Activated naive CD8-positive, alpha-beta T cell treated with anti-CD3 and anti-CD28 coated beads, Interleukin-2, amount 10 ng/mL, durations not matched to agents 7 days and 5 days (primary cell): ENCODE data around the gene CDH4. TPM values are rescaled to one million over a fixed set of nuclear protein-coding genes. Genes with fewer than 3 reads are reported as not detected.

Experiments used
- ATAC-seq: fragments of 150-1000 bp; cut with Tn5 transposase; one replicate; pipeline ENCODE4 v1.10.0; 2021; ENCODE audit warnings: low read depth, moderate library complexity
- POLR2A ChIA-PET: fragments of 350-600 bp; sonication (Branson Sonifier 250); formaldehyde crosslinking; loops from one replicate; lab custom pipeline; 2021; ENCODE audit warnings: antibody characterized with exemption; lab: Charles Lee
- DNase-seq: peaks from one replicate; pipeline ENCODE4 v3.0.0; 2021
- H3K27ac Mint-ChIP-seq: one replicate; pipeline ENCODE4 v1.8.0; 2022; ENCODE audit warnings: mild to moderate bottlenecking, mixed read lengths
- H3K27me3 Mint-ChIP-seq: one replicate; pipeline ENCODE4 v1.8.0; 2022; ENCODE audit warnings: mild to moderate bottlenecking, moderate library complexity, mixed read lengths
- H3K36me3 Mint-ChIP-seq: one replicate; pipeline ENCODE4 v1.8.0; 2021; ENCODE audit warnings: mild to moderate bottlenecking, mixed read lengths
- H3K4me1 Mint-ChIP-seq: one replicate; pipeline ENCODE4 v1.8.0; 2021; ENCODE audit warnings: mixed read lengths
- H3K4me3 Mint-ChIP-seq: one replicate; pipeline ENCODE4 v1.8.0; 2022; ENCODE audit warnings: mild to moderate bottlenecking, moderate library complexity, mixed read lengths
- H3K9me3 Mint-ChIP-seq: one replicate; pipeline ENCODE4 v1.8.0; 2021; ENCODE audit warnings: mixed read lengths
- total RNA-seq, 2 experiments: library from RNA; stranded (reverse); gene quantifications; one replicate each; pipeline ENCODE4 v1.2.3, GENCODE V29; 2021

The CDH4 gene
- under 1 TPM; 0.14 to 0.20 TPM for total RNA-seq

GRCh38 chr20:61251529-61252393 lies at the start of gene CDH4:
Gene CDH4 (plus strand): TSS chr20:61252261.
- Mint-ChIP-seq H3K4me3 (peak within 1 kb of the TSS; percentile 48), H3K4me1 (no peaks in the 10 kb centered on the region), H3K9me3 (no peaks in the 10 kb centered on the region), H3K27me3 (peaks cover 46% of the 10 kb centered on the region), H3K36me3 (no peaks in the 10 kb centered on the region), H3K27ac (no peak within 1 kb of the TSS)
- peak; percentile 38 for DNase-seq
- peak; percentile 42 for ATAC-seq
- POLR2A ChIA-PET = no interaction called here

DNA sequence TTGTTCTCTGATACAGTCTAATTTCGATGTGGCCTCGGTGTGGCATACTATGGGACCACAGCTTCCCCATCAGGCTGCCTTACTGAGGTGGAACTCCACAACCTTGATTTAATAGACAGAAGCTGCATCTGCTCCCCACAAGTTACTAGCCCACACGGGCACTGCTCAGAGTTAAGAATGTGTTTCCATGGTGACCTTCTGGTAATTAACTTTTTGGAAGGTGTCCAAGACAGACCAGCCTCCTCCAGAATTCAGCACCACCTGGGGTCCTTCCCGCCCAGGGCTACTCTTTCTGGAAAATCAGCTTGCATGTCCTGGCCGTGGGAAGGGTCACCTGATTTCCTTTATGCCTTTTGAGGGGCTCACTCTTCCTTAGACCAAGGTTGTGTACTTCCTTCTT lies 48.7 kb upstream of the CDH4 start:
- H3K4me1 Mint-ChIP-seq = no peaks in the 10 kb centered on the region
- no peak for DNase-seq
- no peaks in the 10 kb centered on the region for H3K36me3 Mint-ChIP-seq
- POLR2A ChIA-PET = no interaction called here
- peaks cover 3% of the 10 kb centered on the region for H3K27me3 Mint-ChIP-seq
- H3K27ac Mint-ChIP-seq = no peak overlapping the region
- ATAC-seq = no peak
- peaks cover 5% of the 10 kb centered on the region for H3K9me3 Mint-ChIP-seq
- H3K4me3 Mint-ChIP-seq = no peak overlapping the region

DNA sequence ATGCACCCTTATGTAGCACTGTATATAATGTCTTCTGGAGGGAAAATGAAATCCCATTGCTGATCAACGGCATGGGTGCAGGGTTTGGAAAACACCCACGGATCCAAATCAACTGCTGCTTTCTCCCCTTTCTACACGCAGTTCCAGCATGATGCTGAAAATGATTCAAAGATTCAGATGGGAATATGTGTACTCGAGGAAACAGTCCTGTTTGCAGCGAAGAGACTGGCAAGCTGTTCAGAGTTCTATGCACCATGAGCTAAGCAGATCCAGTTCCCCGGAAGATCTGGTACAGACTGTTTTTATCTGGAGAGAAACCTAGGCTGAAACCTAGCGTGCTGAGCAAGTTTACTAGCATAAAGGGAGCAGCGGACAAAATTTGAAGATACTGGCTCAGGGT lies 47.9 kb upstream of the CDH4 start:
- Mint-ChIP-seq H3K9me3 (peaks cover 1% of the 10 kb centered on the region), H3K36me3 (no peaks in the 10 kb centered on the region), H3K4me1 (no peaks in the 10 kb centered on the region)

GRCh38 chr20:61205769-61206168 lies 46.3 kb upstream of the CDH4 start:
- Mint-ChIP-seq H3K4me3 (no peak overlapping the region), H3K27me3 (no peaks in the 10 kb centered on the region), H3K27ac (no peak overlapping the region), H3K9me3 (peaks cover 1% of the 10 kb centered on the region), H3K4me1 (no peaks in the 10 kb centered on the region), H3K36me3 (no peaks in the 10 kb centered on the region)
- POLR2A ChIA-PET = no interaction called here
- DNase-seq (no peak), ATAC-seq (no peak)

More for the DNA sequence above, 47.9 kb upstream of the CDH4 start:
- H3K27me3 Mint-ChIP-seq = peaks cover under 1% of the 10 kb centered on the region
- POLR2A ChIA-PET = no interaction called here
- H3K4me3 Mint-ChIP-seq = no peak overlapping the region
- DNase-seq (no peak), ATAC-seq (no peak)
- no peak overlapping the region for H3K27ac Mint-ChIP-seq

DNA sequence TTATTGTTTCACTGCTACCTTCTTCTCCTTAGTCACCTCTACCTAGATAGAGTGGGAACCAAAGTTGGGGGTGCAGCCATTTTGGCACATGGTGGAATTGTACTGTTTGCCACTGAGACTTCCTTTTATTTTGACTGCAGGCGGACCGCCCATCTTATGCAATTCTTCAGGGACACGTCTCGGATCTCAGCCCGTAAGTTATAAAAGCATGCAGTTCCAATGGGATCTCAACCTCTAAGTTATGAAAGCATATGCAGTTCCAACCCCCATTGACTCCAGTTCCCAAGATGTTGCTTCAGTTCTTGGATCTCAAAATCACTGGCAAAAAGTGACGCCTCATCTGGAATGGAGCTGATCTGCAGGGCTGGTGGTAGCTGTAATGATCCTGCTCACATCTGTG lies 41.2 kb upstream of the CDH4 start:
- no peaks in the 10 kb centered on the region for H3K4me1 Mint-ChIP-seq
- POLR2A ChIA-PET = no interaction called here
- DNase-seq (no peak), ATAC-seq (no peak)
- H3K27ac Mint-ChIP-seq = no peak overlapping the region
- H3K27me3 Mint-ChIP-seq = peaks cover 2% of the 10 kb centered on the region
- H3K36me3 Mint-ChIP-seq = no peaks in the 10 kb centered on the region
- H3K9me3 Mint-ChIP-seq = no peaks in the 10 kb centered on the region
- no peak overlapping the region for H3K4me3 Mint-ChIP-seq

DNA sequence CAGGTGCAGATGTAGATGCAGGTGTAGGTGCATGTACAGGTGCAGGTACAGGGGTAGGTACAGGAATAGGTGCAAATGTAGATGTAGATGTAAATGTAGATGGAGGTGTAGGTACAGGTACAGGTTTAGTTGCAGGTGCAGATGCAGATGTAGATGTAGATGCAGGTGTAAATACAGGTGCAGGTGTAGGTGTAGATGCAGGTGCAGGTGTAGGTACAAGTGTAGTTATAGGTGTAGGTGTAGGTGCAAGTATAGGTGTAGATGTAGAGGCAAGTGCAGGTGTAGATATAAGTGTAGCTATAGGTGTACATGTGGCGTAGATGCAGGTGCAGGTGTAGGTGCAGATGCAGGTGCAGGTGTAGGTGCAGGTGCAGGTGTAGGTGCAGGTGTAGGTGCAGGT lies 34.2 kb upstream of the CDH4 start:
- Mint-ChIP-seq H3K27me3 (peaks cover 5% of the 10 kb centered on the region), H3K4me1 (no peaks in the 10 kb centered on the region), H3K27ac (no peak overlapping the region), H3K4me3 (no peak overlapping the region), H3K9me3 (peaks cover 12% of the 10 kb centered on the region), H3K36me3 (no peaks in the 10 kb centered on the region)
- no peak for ATAC-seq
- DNase-seq = no peak
- POLR2A ChIA-PET = no interaction called here

- H3K36me3 Mint-ChIP-seq = no peaks in the 10 kb centered on the region
- DNase-seq (no peak), ATAC-seq (no peak)
- H3K4me3 Mint-ChIP-seq = no peak overlapping the region
- no peaks in the 10 kb centered on the region for H3K4me1 Mint-ChIP-seq
- H3K27me3 Mint-ChIP-seq = peaks cover 5% of the 10 kb centered on the region
- no peak overlapping the region for H3K27ac Mint-ChIP-seq
- POLR2A ChIA-PET = no interaction called here
- H3K9me3 Mint-ChIP-seq = peaks cover 12% of the 10 kb centered on the region
These were observed 33.0 kb upstream of the CDH4 start for GRCh38 chr20:61219021-61219431.

DNA sequence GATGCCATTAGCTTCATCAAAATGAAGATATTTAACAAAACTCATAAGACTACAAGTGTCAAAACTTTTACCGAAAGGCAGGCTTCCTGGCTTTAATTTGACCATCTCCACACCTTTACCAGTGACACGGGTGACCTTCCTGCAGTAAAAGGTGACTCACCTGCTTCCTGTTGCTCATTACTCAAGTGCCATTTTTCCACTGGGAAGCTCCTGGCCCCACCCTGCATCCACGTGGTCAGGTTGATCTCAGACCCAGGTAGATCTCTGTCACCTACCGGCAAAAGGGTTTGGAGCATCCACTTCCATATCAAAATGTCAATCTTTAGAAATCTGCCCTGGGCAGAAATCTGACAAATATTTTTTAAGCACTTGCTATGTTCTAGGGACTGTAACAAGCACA lies 31.9 kb upstream of the CDH4 start:
- H3K27me3 Mint-ChIP-seq = peaks cover 5% of the 10 kb centered on the region
- ATAC-seq (no peak), DNase-seq (no peak)
- H3K4me3 Mint-ChIP-seq = no peak overlapping the region
- H3K4me1 Mint-ChIP-seq = no peaks in the 10 kb centered on the region
- no peaks in the 10 kb centered on the region for H3K36me3 Mint-ChIP-seq
- H3K9me3 Mint-ChIP-seq = peaks cover 12% of the 10 kb centered on the region
- H3K27ac Mint-ChIP-seq = no peak overlapping the region
- POLR2A ChIA-PET = no interaction called here

DNA sequence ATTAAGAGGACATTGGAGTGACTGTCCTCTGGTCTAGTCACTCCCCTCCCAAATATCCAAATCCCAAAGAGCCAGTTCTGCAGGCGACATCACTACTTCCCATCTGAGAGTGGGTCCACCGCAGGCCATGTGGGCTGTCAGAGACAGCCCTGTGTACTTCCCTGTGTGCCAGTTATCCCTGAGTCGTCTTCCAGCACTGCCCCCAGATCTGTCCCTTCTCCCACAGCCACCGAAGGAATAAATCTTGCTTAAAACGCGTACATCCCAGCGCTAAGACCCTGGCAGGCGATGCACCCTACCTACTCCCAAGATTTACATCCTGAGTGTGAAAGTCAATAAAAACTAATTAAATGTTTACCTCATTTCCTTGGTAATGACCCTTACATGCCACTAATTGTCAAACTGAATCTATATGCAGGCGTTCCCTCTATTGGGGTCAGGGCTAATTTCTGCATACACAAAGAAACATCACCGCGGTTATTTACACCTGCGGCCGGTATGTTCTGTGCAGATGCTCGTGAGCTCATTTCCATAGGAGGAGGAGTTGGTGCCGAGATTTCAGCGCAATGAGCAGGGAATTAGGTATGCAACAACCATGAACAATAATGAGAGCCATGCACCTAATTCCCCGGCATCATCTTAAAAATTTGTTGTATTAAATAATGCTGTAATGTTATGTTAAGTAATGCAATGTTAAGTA lies 31.3 kb upstream of the CDH4 start:
- H3K27me3 Mint-ChIP-seq = peaks cover 3% of the 10 kb centered on the region
- DNase-seq (no peak), ATAC-seq (no peak)
- POLR2A ChIA-PET = no interaction called here
- H3K4me3 Mint-ChIP-seq = no peak overlapping the region
- peaks cover 12% of the 10 kb centered on the region for H3K9me3 Mint-ChIP-seq
- no peaks in the 10 kb centered on the region for H3K36me3 Mint-ChIP-seq
- H3K27ac Mint-ChIP-seq = no peak overlapping the region
- H3K4me1 Mint-ChIP-seq = no peaks in the 10 kb centered on the region

GRCh38 chr20:61222699-61223098 lies 29.4 kb upstream of the CDH4 start:
- Mint-ChIP-seq H3K27me3 (peaks cover 3% of the 10 kb centered on the region), H3K4me3 (no peak overlapping the region), H3K36me3 (no peaks in the 10 kb centered on the region), H3K27ac (no peak overlapping the region), H3K4me1 (no peaks in the 10 kb centered on the region), H3K9me3 (peaks cover 9% of the 10 kb centered on the region)
- ATAC-seq (no peak), DNase-seq (no peak)
- POLR2A ChIA-PET = no interaction called here

DNA sequence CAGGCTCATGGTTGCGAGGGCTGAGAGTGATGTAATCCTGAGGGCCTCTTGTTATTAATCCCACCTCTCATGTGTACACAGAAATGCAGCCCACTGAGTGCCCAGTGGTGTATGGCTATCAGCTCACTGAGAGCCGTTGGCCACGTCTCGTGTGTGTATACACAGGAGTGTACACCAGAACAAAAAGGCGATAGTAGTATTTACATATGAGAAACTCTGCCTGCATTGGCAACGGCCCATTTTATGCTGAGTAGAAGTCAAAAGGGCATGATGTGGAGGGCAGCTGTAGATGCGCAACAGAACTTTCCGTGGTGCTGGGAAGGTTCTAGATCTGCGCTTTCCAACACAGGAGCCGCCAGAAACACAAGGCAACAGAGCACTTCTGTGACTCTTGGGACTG lies 28.9 kb upstream of the CDH4 start:
- ATAC-seq = no peak
- Mint-ChIP-seq H3K4me1 (no peaks in the 10 kb centered on the region), H3K4me3 (no peak overlapping the region), H3K36me3 (no peaks in the 10 kb centered on the region), H3K27me3 (peaks cover 4% of the 10 kb centered on the region), H3K9me3 (peaks cover 6% of the 10 kb centered on the region), H3K27ac (no peak overlapping the region)
- POLR2A ChIA-PET = no interaction called here
- DNase-seq = no peak

DNA sequence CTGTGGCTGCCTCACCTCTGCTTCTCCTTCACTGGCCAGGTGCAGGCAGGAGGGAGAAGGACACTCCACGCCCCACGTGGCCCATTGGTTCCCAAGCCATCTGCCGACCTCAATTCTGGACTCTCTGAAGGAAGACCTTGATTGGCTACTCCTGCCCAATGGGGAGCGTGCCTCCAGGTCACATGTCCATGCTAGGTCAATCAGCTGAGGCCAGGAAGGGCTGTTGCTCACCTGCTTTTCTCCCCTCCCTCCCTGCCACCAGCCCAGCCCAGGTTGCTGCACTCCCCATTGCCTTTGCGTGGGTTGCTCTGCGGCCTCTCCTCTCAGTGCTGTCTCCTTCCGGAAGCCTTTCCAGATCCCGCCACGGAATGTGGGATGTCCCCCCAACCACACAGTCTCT lies 21.9 kb upstream of the CDH4 start:
- H3K4me3 Mint-ChIP-seq = no peak overlapping the region
- H3K27me3 Mint-ChIP-seq = peaks cover 6% of the 10 kb centered on the region
- H3K36me3 Mint-ChIP-seq = no peaks in the 10 kb centered on the region
- POLR2A ChIA-PET = no interaction called here
- ATAC-seq (no peak), DNase-seq (no peak)
- peaks cover 2% of the 10 kb centered on the region for H3K4me1 Mint-ChIP-seq
- no peaks in the 10 kb centered on the region for H3K9me3 Mint-ChIP-seq
- H3K27ac Mint-ChIP-seq = no peak overlapping the region

DNA sequence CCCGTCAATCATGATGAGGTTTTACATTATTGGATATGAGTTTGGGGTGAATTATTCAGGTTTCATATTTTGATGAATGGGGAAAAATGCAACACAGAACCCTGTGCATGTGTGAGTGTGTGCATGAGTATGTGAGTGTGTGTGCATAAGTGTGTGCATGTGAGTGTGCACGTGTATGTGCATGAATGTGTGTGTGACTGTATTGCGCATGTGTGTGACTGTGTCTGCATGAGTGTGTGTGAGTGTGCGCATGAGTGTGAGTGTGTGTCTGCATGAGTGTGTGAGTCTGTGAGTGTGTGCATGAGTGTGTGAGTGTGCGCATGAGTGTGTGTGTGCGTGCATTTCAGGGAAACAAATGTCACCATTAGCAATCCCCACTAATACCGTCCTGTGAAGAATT lies 18.5 kb upstream of the CDH4 start:
- POLR2A ChIA-PET = no interaction called here
- Mint-ChIP-seq H3K4me3 (no peak overlapping the region), H3K9me3 (no peaks in the 10 kb centered on the region), H3K27me3 (peaks cover 3% of the 10 kb centered on the region), H3K27ac (no peak overlapping the region), H3K4me1 (peaks cover 2% of the 10 kb centered on the region), H3K36me3 (no peaks in the 10 kb centered on the region)
- ATAC-seq (no peak), DNase-seq (no peak)
